Endothelial cell of hepatic sinusoid (primary cell): ENCODE measurements around the gene STARD13.

Experiments
- in situ Hi-C: cut with HindIII; loops from 2 replicates; pipeline ENCODE4 v1.10.0; 2017; ENCODE audit warnings: low sequenced_read_pairs

STARD13 gene

GRCh38 chr13:33310245-33311038, 24.9 kb upstream of the STARD13 start:
- in situ Hi-C loops: no loop called here

GRCh38 chr13:33308863-33309262, 23.3 kb upstream of the STARD13 start:
- in situ Hi-C loops: no loop called here

GRCh38 chr13:33307843-33308242, 22.3 kb upstream of the STARD13 start:
- in situ Hi-C loops: no loop called here

GRCh38 chr13:33303855-33304597, 18.5 kb upstream of the STARD13 start:
- in situ Hi-C loops: no loop called here

GRCh38 chr13:33299626-33300025, 14.1 kb upstream of the STARD13 start:
- in situ Hi-C loops: no loop called here

GRCh38 chr13:33296793-33297425, 11.4 kb upstream of the STARD13 start:
- in situ Hi-C loops: no loop called here

GRCh38 chr13:33292712-33293111, 7.2 kb upstream of the STARD13 start:
- in situ Hi-C loops: no loop called here

GRCh38 chr13:33290421-33290965, 4.9 kb upstream of the STARD13 start:
- in situ Hi-C loops: no loop called here

GRCh38 chr13:33289966-33290365, 4.4 kb upstream of the STARD13 start:
- in situ Hi-C loops: no loop called here

GRCh38 chr13:33287142-33287882, 1.8 kb upstream of the STARD13 start:
- in situ Hi-C loops: no loop called here

- in situ Hi-C loops: no loop called here
These were observed 573 bp upstream of the STARD13 start for GRCh38 chr13:33286128-33286527.

GRCh38 chr13:33284916-33285315, 639 bp downstream of the STARD13 start:
- in situ Hi-C loops: no loop called here

GRCh38 chr13:33284031-33284430, 1.5 kb downstream of the STARD13 start:
- in situ Hi-C loops: no loop called here

GRCh38 chr13:33283195-33283911, 2.2 kb downstream of the STARD13 start:
- in situ Hi-C loops: no loop called here

- in situ Hi-C loops: no loop called here
These were observed 3.5 kb downstream of the STARD13 start for GRCh38 chr13:33281951-33282595.

- in situ Hi-C loops: no loop called here
These were observed 4.6 kb downstream of the STARD13 start for GRCh38 chr13:33280923-33281322.

GRCh38 chr13:33280279-33280905, 5.2 kb downstream of the STARD13 start:
- in situ Hi-C loops: no loop called here

- in situ Hi-C loops: no loop called here
These were observed 5.9 kb downstream of the STARD13 start for GRCh38 chr13:33279414-33280278.
